SIG-M5 treated with dmso at 0.1 percent for 504 hours (cell line): ENCODE measurements around the gene CDK5R2.

ENCODE experiments used
- DNase-seq: peaks from one replicate; lab custom pipeline; 2025; ENCODE audit not compliant: unreplicated experiment; lab: John Stamatoyannopoulos, UW

Gene CDK5R2

GRCh38 chr2:218986148-218986761 is 26.8 kb downstream of the CDK5R2 start:
- no peak for DNase-seq

- DNase-seq: no peak
These were observed 28.7 kb downstream of the CDK5R2 start for GRCh38 chr2:218988164-218988563.

- DNase-seq: no peak
These were observed 29.2 kb downstream of the CDK5R2 start for GRCh38 chr2:218988650-218989049.

- no peak for DNase-seq
These were observed 30.6 kb downstream of the CDK5R2 start for GRCh38 chr2:218990052-218990451.

GRCh38 chr2:218990612-218991011 is 31.1 kb downstream of the CDK5R2 start:
- DNase-seq: no peak

- no peak for DNase-seq
These were observed 32.3 kb downstream of the CDK5R2 start for GRCh38 chr2:218991674-218992168.

- no peak for DNase-seq
These were observed 32.7 kb downstream of the CDK5R2 start for GRCh38 chr2:218992196-218992595.

- no peak for DNase-seq
These were observed 33.4 kb downstream of the CDK5R2 start for GRCh38 chr2:218992703-218993344.

GRCh38 chr2:218993345-218994315 is 34.2 kb downstream of the CDK5R2 start, which contains the start of gene CRYBA2:
Gene CRYBA2 (minus strand): TSS chr2:218993422. CDS start chr2:218993176, 246 bp downstream.
- no peak for DNase-seq

- DNase-seq: no peak
These were observed 36.1 kb downstream of the CDK5R2 start for GRCh38 chr2:218995561-218995960.

- peak; percentile 56 for DNase-seq
These were observed 36.7 kb downstream of the CDK5R2 start for GRCh38 chr2:218995972-218996711.

- no peak for DNase-seq
These were observed 37.5 kb downstream of the CDK5R2 start for GRCh38 chr2:218996937-218997336.

GRCh38 chr2:218997731-218998130 is 38.3 kb downstream of the CDK5R2 start:
- no peak for DNase-seq

GRCh38 chr2:218998414-218999002 is 39.0 kb downstream of the CDK5R2 start:
- no peak for DNase-seq

- no peak for DNase-seq
These were observed 39.8 kb downstream of the CDK5R2 start for GRCh38 chr2:218999021-218999880.

GRCh38 chr2:218999881-219000568 is 40.6 kb downstream of the CDK5R2 start:
- DNase-seq: no peak

- no peak for DNase-seq
These were observed 41.1 kb downstream of the CDK5R2 start for GRCh38 chr2:219000569-219000960.

- no peak for DNase-seq
These were observed 41.7 kb downstream of the CDK5R2 start for GRCh38 chr2:219001100-219001576.
